GM18517 (cell line): ENCODE measurements around the gene GKN1.

Experiments used
- ATAC-seq: cut with Tn5 transposase; IDR thresholded peaks from one replicate; pipeline ENCODE4 v1.9.1; 2021; ENCODE audit warnings: mild to moderate bottlenecking, moderate library complexity; ENCODE audit not compliant: unreplicated experiment

The GKN1 gene

DNA sequence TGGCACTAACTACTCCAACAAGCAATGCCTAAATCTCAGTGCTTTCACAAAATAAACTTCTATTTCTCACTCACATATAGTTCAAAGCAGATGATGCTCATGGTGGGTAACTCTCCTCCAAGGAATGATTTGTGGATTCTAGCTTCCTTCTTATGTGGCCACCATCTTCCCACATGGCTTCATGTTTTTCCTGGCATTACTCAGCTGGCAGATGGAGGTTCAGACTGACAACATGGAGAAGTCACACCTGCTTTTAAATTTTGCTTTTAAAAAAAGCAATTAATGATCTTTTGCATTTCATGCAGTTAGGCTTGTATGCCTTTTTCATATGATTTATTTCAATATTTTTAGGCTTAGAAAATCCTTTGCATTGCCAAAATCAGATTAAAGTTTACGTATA is 15.4 kb upstream of the GKN1 start:
- no peak for ATAC-seq

DNA sequence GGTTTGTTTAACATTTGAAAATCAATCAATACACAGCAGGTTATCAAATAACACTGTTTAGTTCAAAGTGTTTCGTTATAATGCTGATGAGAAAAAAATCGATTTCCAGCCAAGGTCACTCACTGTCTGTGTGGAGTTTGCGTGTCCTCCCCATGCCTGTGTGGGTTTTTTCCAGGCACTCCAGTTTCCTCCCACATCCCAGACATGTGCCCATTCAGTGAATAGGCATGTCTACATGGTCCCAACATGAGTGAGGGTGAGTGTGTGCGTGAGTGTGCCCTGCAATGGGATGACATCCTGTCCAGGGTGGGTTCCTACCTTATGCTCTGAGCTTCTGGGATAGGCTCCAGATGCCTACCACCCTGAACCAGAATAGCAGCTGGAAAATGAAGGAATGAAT is 13.1 kb upstream of the GKN1 start:
- no peak for ATAC-seq

DNA sequence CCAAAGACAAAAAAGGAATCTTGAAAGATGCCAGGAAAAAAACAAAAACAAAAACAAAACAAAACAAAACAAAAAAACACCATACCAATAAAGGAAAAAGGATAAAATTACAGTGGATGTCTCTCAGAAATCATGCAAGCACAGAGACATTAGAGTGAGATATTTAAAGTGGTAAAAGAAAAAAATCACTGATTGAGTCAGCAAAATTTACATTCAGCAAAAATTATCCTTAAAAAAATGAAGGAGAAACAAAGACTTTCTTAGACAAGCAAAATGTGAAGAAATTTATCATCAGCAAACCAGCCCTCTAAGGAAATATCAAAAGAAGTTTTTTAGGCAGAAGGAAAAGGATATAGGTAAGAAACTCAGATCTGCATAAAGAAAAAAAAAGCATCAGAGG is 10.2 kb upstream of the GKN1 start:
- ATAC-seq: no peak

DNA sequence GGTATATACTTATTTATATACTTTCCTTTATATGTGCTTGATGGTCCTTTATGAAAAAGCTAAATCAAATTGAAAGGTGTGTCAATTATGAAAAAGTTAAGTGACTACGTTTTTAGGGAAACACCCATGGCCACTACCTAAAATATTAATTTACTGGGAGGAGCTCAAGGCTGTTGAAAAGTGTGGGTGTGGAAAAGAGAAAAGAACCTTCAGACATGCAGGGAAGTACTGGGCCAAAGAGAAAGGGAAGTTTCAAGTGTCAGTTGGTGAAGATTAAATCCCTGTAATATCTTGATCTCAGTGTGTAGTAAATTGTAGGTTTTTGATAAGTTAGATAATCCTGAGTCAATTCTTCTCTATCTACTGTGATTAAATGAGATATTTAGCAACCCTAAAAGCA is 6.2 kb upstream of the GKN1 start:
- ATAC-seq: no peak

DNA sequence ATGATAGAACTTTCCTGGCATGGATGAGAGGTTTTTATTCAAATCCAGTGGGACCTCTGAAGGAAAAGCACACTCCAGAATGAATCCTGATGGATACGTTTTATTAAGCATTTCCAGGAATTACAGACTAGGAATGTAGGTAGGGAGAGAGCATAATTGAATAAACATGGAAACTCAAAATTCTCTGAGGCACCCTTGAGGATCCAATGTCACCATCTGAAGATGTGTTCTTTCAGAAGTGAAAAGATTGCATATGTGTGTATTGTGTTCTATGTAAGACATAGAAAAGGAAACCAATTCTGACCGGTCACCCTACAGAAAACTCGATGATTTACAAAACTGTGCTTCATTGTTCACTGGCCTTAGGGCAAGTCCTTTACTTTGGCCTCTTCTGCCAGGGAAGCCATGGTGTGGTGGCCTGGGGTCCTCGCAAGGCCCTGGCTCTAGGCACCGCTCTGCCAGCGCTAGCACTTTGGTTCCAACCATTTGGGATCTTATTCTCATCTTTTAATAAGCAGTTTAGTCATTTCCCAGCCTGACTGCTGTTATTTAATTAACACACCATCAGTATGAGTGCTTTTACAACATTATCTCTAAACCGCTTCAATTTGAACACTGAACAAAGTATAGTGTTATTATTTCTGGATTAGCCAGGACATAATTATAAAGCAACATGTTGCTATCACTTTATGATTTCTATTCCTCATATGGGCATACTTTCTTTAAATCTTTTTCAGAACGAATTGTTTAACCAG is 4.5 kb upstream of the GKN1 start:
- no peak for ATAC-seq

DNA sequence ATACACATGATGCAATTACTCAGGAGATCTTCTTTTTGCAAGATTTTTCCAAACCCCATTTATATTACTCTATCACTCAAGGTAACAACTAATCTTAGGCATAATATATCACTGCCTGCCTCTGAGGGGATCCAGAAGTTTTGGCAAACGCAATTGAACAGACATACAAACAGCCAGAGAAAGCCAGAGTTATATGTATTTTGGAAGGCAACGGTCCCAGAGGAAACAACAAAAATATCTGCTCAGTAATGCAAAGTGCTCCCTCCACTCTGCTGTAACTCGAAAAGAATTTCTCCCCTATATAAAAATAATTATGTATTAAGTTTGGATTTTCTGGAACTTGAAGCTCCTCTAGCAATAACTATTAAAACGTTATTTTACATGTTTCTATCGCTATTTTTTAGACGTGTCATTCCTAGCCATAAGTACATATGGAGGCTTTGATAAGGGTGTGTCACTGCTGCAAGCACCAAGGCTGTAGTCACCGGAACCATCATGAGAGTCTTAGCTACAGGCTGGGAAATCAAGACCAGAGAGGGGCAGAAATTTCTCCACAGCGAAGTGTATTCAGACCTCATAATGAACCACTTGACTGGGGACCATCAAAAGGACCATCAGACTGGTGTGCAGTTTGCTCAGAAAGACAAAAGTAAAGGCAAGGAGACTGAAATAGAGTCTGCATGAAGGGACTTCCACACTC is 3.7 kb upstream of the GKN1 start:
- no peak for ATAC-seq

DNA sequence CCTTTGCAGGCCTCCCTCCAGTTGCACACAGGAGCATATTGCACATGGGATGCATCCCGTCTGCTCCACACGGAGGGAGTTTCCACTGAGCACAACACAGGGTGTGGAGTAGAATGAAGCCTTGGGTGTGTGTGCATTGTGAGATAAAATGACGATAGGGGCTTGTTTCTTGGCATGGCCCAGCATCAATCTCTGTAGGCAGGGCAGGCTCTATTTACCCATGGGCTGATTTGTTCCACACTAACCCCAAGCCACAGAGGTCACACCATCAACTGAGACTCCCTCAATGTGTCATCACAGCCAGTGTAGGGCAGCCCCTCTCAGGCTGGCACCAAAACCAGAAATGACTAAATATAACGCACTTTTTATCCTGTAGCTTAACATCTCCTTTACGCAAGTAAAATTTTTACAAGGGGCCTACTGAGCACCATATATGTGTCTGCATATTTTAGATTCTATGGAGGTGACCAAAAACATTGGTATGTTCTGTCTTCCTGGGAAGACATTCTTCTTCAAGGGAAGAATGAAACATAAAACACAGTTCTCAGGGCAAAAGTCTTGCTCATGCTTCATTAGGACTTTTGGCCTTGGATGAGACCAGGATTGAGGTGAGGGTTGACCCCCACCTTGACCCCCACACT is 2.7 kb upstream of the GKN1 start:
- no peak for ATAC-seq

DNA sequence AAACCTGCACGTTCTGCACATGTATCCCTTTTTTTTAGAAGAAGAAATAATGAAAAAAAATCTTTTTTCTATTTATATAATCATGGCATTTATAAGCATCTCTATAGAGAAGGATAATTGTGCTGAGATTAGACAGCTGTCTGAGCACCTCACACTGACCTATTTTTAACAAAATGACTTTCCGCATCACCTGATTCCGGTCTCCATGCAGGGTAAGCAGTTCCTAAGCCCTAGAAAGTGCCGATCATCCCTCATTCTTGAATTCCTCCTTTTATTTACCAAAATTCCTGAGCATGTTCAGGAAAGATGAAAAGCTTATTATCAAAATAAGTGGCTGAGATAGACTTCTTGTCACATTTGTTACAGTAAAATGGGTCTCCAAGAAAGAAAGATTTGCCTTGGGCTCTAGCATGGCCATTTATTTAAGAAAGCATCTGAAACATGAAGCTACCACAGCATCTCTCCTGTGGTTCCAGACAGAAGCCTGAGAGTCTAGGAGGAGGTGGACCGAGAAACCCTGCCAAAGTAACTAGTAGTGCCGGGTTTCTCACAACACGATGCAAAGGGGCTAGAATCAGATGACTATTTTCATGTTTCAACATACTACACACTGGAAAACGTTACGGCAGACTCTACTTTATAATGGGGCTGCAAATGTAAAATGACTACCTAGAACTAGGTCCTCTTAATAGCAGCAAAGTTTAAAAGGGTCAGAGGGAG is 670 bp downstream of the GKN1 start:
- ATAC-seq: no peak

DNA sequence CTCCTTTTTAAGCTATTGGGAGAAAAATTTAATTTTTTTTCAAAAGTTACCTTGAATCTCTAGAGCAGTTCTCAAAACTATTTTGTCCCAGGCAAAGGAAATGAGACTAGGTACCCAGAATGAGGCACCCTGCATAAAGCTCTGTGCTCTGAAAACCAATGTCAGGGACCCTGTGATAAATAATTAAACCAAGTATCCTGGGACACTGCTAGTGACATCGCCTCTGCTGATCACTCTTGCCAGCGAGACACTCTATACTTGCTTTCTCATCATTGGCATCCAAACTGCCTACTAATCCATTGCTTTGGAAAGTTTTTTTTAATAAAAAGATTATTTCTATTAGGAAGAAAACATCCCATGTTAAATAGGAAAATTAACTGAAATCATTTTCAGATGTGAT is 1.4 kb downstream of the GKN1 start:
- ATAC-seq: no peak

DNA sequence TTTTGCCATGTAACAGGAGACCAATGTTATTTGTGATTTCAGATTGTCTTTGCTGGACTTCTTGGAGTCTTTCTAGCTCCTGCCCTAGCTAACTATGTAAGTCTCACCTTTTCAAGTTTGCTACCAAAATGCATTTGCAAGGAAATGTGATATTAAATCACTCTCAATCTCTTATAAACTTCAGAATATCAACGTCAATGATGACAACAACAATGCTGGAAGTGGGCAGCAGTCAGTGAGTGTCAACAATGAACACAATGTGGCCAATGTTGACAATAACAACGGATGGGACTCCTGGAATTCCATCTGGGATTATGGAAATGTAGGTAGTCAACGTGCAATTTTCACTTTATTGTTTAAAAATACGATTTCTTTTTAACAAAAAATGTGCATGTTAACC is 3.0 kb downstream of the GKN1 start:
- ATAC-seq: no peak

DNA sequence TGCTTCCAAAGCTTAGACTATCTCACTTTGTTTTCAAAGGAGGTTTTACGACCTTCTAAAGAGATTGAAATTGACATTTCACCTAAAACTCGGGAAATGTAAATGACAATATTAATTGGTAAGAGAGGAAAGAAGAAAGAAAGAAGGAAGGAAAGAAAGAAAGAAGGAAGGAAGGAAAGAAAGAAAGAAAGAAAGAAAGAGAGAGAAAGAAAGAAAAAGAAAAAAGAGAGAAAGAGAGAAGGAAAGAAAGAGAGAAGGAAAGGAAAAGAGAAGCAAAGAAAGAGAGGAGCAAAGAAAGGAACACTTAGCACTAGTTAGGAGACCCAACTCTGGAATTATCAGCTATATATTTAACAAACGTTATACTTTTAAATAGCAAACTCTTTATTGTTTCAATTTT is 3.7 kb downstream of the GKN1 start:
- no peak for ATAC-seq

DNA sequence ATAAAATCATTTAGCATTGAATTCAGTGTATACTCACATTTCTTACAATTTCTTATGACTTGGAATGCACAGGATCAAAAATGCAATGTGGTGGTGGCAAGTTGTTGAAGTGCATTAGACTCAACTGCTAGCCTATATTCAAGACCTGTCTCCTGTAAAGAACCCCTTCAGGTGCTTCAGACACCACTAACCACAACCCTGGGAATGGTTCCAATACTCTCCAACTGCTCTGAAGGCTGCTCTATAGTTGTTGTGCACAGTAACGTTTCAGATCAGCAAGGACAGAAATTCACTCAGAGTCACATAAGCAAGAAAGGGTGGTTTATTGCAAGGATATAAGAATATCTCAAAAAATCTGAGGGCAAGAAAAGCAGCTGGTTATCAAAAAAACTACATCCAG is 6.5 kb downstream of the GKN1 start:
- no peak for ATAC-seq

DNA sequence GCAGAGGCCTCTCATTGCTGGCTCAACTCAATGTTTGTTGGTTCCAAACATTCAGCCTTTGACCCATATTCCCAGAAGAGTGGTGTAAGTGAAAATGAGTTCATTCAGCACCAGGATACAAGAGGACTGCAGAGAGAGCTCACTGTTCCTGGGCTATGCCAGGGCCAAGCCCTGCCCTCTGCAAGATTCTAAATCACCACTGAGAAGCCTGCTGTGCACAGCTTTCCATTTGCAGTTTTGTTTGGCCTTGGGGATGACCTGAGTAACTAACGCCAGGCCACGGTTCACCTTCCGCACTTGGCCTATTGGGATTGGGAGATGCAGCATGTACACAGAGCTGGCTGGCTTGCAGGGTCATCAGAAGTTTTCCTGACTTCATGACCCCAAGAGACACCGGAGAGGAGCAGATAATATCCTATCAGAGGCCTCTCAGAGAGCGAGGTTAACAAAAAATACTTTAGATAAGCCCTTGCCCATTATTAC is 12.6 kb downstream of the GKN1 start:
- ATAC-seq: no peak

DNA sequence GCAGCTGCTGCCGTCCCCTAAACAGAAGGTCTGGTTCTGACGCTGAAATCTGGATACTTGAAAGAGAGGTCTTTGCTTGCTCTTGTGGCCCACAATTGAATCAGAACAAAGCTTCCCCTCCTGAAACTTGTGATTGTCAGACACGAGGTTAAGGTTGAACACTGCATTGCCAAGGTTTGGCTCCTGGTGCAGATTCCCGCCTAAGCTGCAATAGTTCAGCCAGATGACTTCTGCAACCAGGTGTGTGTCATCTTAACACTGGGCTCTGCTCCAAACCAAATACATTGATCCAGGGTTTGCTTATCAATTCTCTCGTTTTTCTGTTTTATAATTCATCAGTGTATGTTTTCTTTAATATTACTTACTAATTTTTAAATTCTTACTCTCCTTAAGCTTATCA is 14.6 kb downstream of the GKN1 start:
- no peak for ATAC-seq

DNA sequence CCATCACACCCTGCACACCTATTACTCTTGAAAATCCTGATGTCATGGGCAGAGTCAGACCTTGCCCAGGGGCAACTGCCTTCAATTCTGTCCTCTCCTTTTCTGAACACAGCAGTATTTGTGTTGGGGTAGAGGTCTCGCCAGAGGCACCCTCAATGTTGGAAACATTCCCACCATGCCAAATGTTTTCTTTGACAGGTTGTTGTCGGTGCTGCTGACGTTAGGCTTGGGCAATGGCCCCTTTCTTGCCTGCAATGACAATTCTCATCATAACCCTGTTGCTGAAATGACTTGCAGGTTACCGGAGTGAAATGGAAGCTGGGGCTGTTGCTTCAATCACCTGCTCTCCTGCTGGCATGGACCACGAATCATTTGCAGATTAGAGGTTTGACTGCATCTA is 17.9 kb downstream of the GKN1 start:
- ATAC-seq: no peak

DNA sequence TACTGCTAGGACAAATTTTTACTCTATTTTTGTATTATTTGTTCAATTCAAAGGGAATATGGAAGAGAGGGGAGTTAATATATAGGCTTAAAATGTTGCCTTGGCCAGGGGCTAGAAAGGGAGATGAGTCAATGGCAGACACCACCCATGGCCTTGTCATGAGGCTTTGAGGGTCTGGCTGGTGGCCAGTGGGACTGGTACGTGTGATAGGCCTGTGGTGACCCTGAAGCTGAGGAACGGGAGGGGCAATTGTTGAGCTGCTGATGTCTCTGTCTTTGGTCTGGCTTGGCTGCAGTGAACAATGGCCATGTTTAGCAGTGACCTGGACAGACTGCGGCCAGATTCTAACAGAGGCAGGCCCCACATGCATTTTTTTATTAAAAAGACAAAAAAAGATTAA is 18.5 kb downstream of the GKN1 start:
- ATAC-seq: no peak

DNA sequence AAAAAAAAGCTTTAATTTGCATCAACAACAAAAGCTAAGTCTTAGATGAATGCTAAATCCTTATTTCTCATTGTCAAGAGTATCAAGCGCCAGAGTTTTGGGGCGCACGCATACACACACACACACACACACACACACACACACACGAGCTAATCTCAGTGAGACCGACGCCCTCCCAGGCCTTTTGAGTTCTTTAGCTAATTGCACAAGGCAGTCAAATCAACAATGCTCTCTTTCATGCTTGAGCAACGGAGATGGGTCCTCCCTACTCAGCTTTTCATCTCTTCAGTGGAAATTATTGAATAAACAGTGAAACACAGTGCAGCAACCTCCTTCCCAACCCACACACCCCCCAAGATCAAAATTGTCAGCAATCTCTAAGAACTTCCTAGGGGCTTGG is 19.2 kb downstream of the GKN1 start:
- ATAC-seq: no peak

DNA sequence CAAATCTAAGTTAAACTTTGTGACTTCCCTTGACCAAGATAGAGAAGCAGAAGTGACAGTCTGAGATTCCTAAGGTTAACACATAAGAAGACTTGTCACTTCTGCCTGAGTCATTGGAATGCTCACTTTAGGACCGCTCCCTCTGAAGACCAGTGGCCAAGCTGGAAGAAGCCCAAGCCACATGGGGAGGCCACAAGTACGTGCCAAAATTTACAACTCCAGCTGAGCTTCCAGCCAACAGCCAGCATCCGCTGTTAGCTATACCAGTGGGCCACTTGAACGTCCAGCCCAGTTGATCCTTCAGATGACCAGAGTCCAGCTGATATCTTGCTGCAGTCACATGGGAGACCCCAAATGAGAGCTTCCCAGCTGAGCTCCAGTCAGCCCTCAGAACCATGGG is 20.4 kb downstream of the GKN1 start:
- no peak for ATAC-seq

DNA sequence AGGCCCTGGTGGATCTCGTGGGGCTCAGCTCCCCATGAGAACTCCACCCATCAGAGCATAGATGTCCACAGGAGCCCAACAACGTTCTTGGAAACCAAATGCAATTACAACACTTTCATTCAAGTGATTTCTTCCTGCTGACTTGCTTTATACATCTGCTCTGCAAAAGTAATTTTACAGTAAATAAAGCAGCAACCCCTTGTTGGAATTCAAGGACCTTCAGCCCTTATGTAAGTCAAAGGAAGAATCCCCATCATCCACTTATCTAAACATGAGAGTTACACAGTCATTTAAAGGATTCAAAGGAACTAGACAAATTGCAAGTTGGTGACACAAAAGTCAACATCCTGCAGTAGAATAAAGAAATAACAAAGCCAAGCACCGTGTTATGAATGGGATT is 21.5 kb downstream of the GKN1 start:
- no peak for ATAC-seq

DNA sequence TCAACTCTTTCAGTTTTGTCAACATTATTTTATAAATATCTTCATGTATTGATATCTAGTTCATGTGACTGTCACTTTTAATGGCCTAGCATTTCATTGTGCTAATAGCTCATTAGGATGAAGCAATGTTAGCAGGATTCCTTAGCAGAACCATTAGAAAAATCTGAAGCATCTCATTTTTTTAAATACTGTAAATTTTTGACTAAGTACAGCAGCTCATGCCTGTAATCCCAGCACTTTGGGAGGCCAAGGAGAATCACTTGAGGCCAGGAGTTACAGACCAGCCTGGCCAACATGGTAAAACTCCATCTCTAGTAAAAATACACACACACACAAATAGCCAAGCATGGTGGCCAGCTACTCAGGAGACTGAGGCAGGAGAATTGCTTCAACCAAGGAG is 23.0 kb downstream of the GKN1 start:
- ATAC-seq: no peak

DNA sequence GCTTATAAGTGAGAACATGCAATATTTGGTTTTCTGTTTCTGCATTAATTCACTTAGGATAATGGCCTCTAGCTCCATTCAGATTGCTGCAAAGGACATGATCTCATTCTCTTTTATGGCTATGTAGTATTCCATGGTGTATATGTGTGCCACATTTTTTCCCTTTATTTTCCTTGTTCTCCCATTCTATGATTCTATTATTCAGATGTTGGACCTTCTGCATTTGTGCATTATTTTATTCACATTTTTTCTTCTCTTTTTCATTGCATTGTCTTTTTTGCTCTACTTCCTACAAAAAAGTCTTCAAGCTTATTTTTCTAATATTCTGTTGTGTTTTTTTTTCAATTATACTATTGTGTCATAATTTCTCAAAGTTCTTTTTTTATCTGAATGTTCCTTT is 27.4 kb downstream of the GKN1 start:
- ATAC-seq: no peak

DNA sequence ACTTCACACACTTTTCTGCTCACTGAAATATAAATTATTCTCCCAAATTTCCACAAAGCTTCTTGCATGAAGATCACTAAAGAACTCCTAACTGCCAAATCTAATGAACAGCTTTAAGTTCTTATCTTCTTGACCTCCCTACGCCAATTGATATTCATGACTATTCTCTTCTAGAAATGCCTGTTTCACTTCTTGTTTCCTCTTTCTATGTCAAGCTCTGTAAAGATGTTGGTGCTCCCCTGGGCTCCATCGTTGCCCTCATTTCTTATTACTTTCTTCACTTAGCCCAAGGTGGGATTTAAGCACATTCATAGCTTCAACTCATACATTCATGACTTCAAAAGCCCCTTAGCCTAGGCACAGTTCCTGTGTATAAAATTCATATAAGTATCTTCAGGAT is 29.3 kb downstream of the GKN1 start:
- no peak for ATAC-seq
